PC-9 (cell line): ENCODE measurements around the gene KDM4C.

Experiments used
- EZH2 ChIP-seq: fragments of 200-600 bp; sonication (generic); IDR thresholded peaks from 2 replicates; pipeline ENCODE4 v1.8.0; 2017; ENCODE audit warnings: antibody characterized with exemption, low read depth
- TF ChIP-seq, protein P1 (sequence below): fragments of 200-600 bp; sonication (generic); conservative IDR thresholded peaks from 2 replicates; pipeline ENCODE4 v1.6.1; 2017; ENCODE audit warnings: mixed run types, antibody characterized with exemption, mild to moderate bottlenecking, moderate library complexity

DNA sequence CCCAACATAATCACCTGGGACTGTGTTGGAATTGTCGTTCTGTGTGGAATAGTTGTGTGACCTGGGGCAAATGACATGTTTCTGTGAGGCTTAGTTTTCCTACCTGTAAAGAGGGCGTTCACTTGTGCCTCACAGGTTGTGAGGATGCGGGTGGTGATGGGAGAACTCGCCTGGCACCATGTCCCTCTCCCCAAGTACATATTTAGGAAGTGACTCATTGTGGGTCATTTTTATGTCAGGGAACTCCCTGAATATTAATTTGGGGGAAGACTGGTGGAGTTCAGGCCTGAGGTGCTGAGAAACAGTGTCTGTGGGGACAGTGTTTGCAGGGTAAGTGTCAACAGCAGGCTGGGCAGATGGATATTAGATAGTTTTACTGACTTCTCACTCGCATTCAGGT lies 144.7 kb downstream of the KDM4C start:
- TF ChIP-seq, protein P1, sequence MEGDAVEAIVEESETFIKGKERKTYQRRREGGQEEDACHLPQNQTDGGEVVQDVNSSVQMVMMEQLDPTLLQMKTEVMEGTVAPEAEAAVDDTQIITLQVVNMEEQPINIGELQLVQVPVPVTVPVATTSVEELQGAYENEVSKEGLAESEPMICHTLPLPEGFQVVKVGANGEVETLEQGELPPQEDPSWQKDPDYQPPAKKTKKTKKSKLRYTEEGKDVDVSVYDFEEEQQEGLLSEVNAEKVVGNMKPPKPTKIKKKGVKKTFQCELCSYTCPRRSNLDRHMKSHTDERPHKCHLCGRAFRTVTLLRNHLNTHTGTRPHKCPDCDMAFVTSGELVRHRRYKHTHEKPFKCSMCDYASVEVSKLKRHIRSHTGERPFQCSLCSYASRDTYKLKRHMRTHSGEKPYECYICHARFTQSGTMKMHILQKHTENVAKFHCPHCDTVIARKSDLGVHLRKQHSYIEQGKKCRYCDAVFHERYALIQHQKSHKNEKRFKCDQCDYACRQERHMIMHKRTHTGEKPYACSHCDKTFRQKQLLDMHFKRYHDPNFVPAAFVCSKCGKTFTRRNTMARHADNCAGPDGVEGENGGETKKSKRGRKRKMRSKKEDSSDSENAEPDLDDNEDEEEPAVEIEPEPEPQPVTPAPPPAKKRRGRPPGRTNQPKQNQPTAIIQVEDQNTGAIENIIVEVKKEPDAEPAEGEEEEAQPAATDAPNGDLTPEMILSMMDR, result no peak
- TF ChIP-seq EZH2, result no peak
